DND-41 (cell line): ENCODE results near the gene NBEA.

Experiments used
- ATAC-seq: fragments of 200-7000 bp; cut with Tn5 transposase; 3 replicates; pipeline ENCODE4 v1.9.1; 2021; ENCODE audit warnings: low read depth; ENCODE audit not compliant: insufficient read depth
- DNase-seq: peaks from one replicate; pipeline ENCODE4 v3.0.0-alpha.2; 2020
- H2AFZ ChIP-seq: 2 replicates; pipeline ENCODE4 v1.6.0; 2012; ENCODE audit warnings: low read depth, low read length
- H3K27ac ChIP-seq: 2 replicates; pipeline ENCODE4 v1.5.1; 2012; ENCODE audit warnings: low read length, inconsistent platforms
- H3K27me3 ChIP-seq: fragments of 200-600 bp; sonication (generic); 2 replicates; pipeline ENCODE4 v1.6.0; 2012; ENCODE audit warnings: low read length, mild to moderate bottlenecking, inconsistent platforms; ENCODE audit not compliant: insufficient read depth, poor library complexity
- H3K36me3 ChIP-seq: 2 replicates; pipeline ENCODE4 v1.5.1; 2012; ENCODE audit warnings: low read length, inconsistent platforms; ENCODE audit not compliant: insufficient read depth
- H3K4me1 ChIP-seq: 2 replicates; pipeline ENCODE4 v1.5.1; 2012; ENCODE audit warnings: mild to moderate bottlenecking, low read length; ENCODE audit not compliant: insufficient read depth
- H3K4me2 ChIP-seq: 2 replicates; pipeline ENCODE4 v1.6.0; 2012; ENCODE audit warnings: mild to moderate bottlenecking, moderate library complexity, low read length, inconsistent platforms; ENCODE audit not compliant: insufficient read depth
- H3K4me3 ChIP-seq, 2 experiments: fragments of 200-600 bp in 1 of 2; shearing (Covaris generic) in 1 of 2; 2 replicates each; pipeline ENCODE4 v1.5.1; 2012 to 2016; ENCODE audit warnings: inconsistent platforms in 2 of 2, low read length in 2 of 2, mild to moderate bottlenecking in 2 of 2, low read depth in 1 of 2, moderate library complexity in 1 of 2
- H3K79me2 ChIP-seq: 2 replicates; pipeline ENCODE4 v1.6.0; 2012; ENCODE audit warnings: low read length, inconsistent platforms; ENCODE audit not compliant: insufficient read depth
- H3K9ac ChIP-seq: 2 replicates; pipeline ENCODE4 v1.6.0; 2012; ENCODE audit warnings: low read depth, mild to moderate bottlenecking, inconsistent platforms, low read length, moderate library complexity
- H3K9me3 ChIP-seq: 2 replicates; pipeline ENCODE4 v1.5.1; 2012; ENCODE audit warnings: low read length, moderate library complexity, mild to moderate bottlenecking, inconsistent platforms; ENCODE audit not compliant: insufficient read depth, severe bottlenecking
- H4K20me1 ChIP-seq: 2 replicates; pipeline ENCODE4 v1.6.0; 2012; ENCODE audit warnings: low read length; ENCODE audit not compliant: insufficient read depth
- CTCF ChIP-seq: IDR thresholded peaks from 2 replicates; pipeline ENCODE4 v1.5.1; 2012; ENCODE audit warnings: borderline replicate concordance, low read length, moderate library complexity, mild to moderate bottlenecking; ENCODE audit not compliant: poor library complexity, severe bottlenecking; ENCODE audit errors: extremely low read depth
- EZH2 ChIP-seq: IDR thresholded peaks from 3 replicates; pipeline ENCODE4 v1.6.1; 2012; ENCODE audit warnings: borderline replicate concordance, low read depth, mild to moderate bottlenecking, moderate library complexity, low read length, inconsistent platforms; ENCODE audit not compliant: severe bottlenecking

Gene NBEA

GRCh38 chr13:35238274-35238673 lies 296.2 kb downstream of the NBEA start:
- Histone ChIP-seq H3K27me3 (no peaks in the 10 kb centered on the region), H3K4me1 (no peaks in the 10 kb centered on the region), H3K9ac (no peak overlapping the region), H3K36me3 (no peaks in the 10 kb centered on the region), H3K27ac (no peak overlapping the region), H4K20me1 (no peaks in the 10 kb centered on the region), H3K4me2 (no peak overlapping the region), H3K4me3 (no peak overlapping the region), H2AFZ (no peak overlapping the region), H3K79me2 (no peaks in the 10 kb centered on the region), H3K9me3 (no peaks in the 10 kb centered on the region)
- no peak for DNase-seq
- TF ChIP-seq CTCF, result no peak
- no peak for TF ChIP-seq EZH2
- no peak for ATAC-seq

GRCh38 chr13:35252536-35253205 lies 310.6 kb downstream of the NBEA start:
- Histone ChIP-seq H3K27ac (peak overlapping the region; percentile 38; the same call in 1 of the 2 replicates), H3K27me3 (no peaks in the 10 kb centered on the region), H4K20me1 (no peaks in the 10 kb centered on the region), H3K4me2 (no peak overlapping the region), H3K4me1 (peaks cover 16% of the 10 kb centered on the region), H3K36me3 (peaks cover 4% of the 10 kb centered on the region; the same call in 1 of the 2 replicates), H3K4me3 (no peak overlapping the region), H3K9ac (no peak overlapping the region), H3K79me2 (no peaks in the 10 kb centered on the region), H2AFZ (no peak overlapping the region), H3K9me3 (peaks cover 16% of the 10 kb centered on the region)
- peak; percentile 52 for DNase-seq
- peak; percentile 91 for ATAC-seq
- no peak for TF ChIP-seq EZH2

GRCh38 chr13:35255241-35255640 lies 313.2 kb downstream of the NBEA start:
- Histone ChIP-seq H3K36me3 (peaks cover 4% of the 10 kb centered on the region; the same call in 1 of the 2 replicates), H3K27me3 (no peaks in the 10 kb centered on the region), H3K9ac (no peak overlapping the region), H3K4me3 (no peak overlapping the region), H4K20me1 (no peaks in the 10 kb centered on the region), H3K4me2 (no peak overlapping the region), H3K4me1 (peaks cover 16% of the 10 kb centered on the region), H3K79me2 (no peaks in the 10 kb centered on the region), H3K27ac (no peak overlapping the region), H2AFZ (no peak overlapping the region), H3K9me3 (peaks cover 16% of the 10 kb centered on the region)
- TF ChIP-seq CTCF (no peak), EZH2 (no peak)
- DNase-seq, result no peak
- ATAC-seq, result no peak

- no peaks in the 10 kb centered on the region for H3K36me3 ChIP-seq
- H3K9ac ChIP-seq, result no peak overlapping the region
- H3K4me2 ChIP-seq, result no peak overlapping the region
- no peak overlapping the region for H3K4me3 ChIP-seq
- ATAC-seq (no peak), DNase-seq (no peak)
- TF ChIP-seq EZH2 (no peak), CTCF (no peak)
- no peak overlapping the region for H2AFZ ChIP-seq
- H3K9me3 ChIP-seq, result peaks cover 16% of the 10 kb centered on the region
- peaks cover 12% of the 10 kb centered on the region for H3K4me1 ChIP-seq
- H3K27me3 ChIP-seq, result no peaks in the 10 kb centered on the region
- H3K79me2 ChIP-seq, result no peaks in the 10 kb centered on the region
- H3K27ac ChIP-seq, result no peak overlapping the region
- H4K20me1 ChIP-seq, result no peaks in the 10 kb centered on the region
Observed at GRCh38 chr13:35256459-35257148, 314.5 kb downstream of the NBEA start.
